HG02571 (cell line): Measurements from ENCODE around the gene RPS6KA6.
"Not testable (repeated sequence)": the region's sequence is repeated elsewhere in the genome, so short reads cannot be mapped to it uniquely, and the experiment has no call there.

Experiments
- ATAC-seq: cut with Tn5 transposase; IDR thresholded peaks from one replicate; pipeline ENCODE4 v1.9.1; 2021; ENCODE audit warnings: mild to moderate bottlenecking, moderate library complexity; ENCODE audit not compliant: unreplicated experiment

RPS6KA6 gene

DNA sequence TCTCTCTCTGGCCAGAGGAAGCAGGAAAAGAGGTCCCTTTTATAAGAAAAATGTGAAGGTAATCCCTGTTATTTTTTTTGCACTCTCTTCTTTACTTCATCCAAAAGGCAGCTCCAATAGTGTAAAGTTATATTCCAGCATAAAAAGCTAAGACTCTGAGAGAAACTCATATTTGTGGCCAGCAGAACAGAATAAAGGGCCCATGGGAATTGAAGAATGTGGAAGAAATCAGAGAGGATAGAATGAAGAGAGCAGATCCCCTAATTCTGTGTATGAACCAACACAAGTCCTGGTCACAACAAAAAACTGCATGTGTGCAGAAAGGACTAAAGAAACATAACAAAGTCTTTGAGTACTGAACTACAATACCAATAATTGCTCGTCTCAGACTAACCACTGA is 22.3 kb downstream of the RPS6KA6 start:
- no peak for ATAC-seq

DNA sequence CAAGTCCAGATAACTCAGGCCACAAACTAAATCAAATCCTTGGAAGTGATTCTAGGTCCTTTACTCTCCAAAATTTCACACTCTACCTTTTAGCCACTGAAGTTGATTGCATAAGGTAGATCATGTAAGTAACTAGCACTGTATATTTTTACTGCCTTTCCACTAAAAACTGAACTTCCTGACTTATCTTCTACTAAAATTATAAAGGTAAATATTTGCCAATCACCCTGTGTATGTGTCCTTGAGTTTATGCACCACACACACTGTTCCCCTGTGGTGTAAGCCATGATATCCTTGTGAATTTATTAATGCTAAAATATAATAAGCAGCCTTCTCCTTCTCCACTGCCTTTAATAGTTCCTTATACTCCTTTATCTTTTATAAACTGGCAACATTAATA is 25.6 kb downstream of the RPS6KA6 start:
- no peak for ATAC-seq

DNA sequence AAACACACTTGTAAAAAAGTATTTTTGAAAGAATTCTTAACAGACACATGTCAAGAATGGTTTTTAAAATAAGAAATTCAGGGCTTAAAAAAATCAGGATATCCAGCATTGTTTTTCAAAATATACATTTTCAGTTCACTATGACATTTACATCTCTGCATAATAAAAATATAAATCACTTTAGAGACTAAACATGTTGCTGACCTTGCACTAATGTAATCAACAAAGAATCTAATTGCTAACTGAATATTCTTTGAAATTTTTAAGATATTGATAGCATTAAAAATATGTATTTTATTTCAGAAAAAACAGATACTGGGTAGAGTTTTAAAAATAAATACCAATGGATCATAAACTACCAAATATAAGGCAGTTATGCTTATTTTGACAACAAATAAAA is 26.4 kb downstream of the RPS6KA6 start:
- no peak for ATAC-seq

DNA sequence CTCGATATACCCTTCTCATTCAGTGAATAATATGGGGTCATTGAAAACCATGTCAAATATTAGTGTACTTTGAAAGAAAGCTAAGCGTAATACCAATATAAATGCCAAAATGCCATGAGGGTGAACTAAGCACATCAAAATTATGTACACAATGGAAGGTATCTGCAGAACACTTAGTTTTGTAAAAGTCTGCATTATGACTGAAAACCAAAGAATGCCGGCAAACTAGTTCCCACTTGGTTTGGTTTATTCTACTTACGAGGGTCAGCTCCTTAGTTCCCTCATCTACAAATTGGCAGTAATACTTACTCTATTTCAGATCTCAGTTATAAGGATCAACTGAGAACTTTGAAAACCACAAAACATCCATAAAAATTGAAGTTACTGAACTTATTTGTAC is 27.3 kb downstream of the RPS6KA6 start:
- ATAC-seq, result no peak

DNA sequence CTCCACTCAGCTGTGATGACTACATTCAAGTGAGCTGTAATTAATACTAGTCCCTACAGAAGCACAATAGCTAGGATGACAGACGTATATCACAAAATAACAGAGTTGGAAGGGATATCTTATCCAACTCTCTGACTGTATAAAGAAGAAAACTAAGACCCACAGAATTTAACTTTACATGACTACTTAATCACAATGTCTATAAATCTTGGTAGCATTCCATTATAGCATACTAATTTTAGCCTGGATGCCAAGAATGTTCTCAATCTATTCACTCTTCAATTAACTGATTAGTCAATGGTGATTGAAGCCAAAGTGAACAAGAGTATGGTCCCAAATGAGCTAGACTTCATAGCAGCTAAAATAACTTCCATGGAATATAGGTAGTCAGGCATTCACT is 31.2 kb downstream of the RPS6KA6 start:
- ATAC-seq, result no peak

DNA sequence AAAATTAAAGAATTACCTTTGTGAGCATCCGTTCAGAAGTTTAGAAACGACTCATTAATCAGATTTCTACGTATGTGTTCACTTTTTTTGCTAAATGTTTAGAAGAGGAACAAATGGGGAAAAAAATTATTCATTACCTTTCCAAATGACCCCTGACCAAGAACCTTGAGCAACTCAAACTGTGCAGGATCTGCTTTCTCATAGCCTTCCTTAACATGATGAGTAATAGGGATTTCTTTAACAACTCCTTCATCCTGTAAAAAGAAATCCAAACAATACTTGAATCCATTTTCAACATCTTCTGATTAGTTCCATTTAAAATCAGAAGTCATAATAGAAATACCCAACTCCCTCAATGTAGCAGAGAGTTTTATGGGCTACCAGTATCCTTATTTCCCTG is 32.1 kb downstream of the RPS6KA6 start:
- no peak for ATAC-seq

DNA sequence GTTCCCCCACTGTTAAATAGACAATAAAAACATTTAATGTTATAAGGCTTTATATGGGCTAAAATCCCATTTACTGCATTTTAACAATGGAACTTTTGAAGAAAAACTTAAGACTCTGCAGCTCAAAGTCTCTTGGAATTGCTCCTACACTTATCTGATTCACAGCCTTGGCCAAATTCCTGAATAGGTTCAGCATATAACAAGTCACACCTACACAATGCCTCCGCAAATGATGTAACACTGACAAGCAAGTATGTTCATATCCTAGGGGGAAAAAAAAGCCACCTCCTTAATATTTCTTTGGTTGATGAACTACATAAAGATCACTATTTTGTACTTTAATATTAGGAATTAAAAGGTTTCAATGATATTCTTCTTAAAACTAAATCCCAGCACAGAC is 34.5 kb downstream of the RPS6KA6 start:
- no peak for ATAC-seq

DNA sequence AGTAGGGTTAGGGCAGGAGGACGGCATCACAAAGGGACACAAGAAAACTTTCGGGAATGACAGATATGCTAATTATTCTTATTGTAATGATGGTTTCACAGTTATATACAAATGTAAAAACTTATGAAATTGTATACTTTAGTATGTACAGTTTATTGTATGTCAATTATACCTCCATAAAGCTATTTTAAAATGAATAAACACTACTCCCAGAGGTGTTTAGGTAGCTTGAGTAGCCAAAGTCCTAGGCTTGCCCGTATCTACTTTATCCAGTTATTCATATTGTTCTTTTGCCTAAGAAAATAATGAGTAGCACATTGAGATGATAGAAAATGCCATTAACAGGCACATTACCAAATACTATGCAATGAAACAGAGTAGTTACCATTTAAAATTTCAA is 43.0 kb downstream of the RPS6KA6 start:
- no peak for ATAC-seq

DNA sequence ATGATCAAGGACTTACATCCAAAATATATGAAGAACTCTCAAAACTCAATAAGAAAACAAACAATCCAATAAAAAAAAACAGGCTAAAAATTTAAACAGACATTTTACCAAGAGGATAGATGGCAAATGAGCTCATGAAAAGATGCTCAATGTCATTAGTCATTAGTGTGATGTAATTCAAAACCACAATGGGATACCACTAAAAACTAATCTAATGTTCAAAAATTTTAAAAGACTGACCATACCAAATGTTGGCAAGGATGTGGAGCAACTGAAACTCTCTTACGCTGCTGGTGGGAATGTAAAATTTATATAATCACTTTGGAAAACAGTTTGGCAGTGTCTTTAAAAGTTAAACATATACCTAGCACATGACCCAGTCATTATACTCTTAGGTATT is 43.7 kb downstream of the RPS6KA6 start:
- ATAC-seq, result no peak

DNA sequence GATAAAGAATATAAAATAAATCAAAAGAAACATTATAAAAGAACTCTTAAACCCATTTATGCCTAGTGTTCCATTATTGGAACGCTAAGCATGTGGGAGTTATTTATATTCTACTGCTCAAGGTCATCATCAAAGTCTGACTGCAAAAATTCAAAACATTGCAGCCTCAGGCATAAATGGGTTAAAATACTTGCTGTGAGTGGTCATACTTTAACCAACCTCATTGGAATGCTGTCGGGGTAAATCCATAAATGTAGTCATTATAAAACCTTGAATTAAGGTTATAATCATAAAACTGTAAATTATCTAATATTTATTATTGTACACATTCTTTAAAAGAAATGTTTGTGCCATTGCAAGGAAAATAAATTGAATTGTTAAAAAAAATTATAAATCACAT is 55.0 kb downstream of the RPS6KA6 start:
- no peak for ATAC-seq

DNA sequence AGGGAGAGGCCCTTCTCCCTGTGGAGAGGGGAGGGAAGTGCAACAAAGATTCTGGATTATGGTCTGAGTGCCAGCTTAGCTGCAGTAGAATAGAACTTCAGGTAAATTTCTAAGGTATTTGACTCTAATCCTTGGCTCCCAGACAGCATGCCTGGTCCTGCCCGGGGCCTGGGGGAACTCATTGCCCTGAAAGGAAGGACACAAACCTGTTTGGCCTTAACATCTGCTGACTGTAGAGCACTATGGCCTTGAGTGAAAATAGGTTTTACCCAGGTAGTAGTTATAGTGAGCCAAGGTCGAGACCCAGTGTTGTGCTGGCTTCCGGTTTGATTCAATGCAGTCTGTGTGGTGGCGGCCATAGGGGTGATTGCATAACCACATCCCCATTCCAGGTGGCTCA is 64.4 kb downstream of the RPS6KA6 start:
- no peak for ATAC-seq

DNA sequence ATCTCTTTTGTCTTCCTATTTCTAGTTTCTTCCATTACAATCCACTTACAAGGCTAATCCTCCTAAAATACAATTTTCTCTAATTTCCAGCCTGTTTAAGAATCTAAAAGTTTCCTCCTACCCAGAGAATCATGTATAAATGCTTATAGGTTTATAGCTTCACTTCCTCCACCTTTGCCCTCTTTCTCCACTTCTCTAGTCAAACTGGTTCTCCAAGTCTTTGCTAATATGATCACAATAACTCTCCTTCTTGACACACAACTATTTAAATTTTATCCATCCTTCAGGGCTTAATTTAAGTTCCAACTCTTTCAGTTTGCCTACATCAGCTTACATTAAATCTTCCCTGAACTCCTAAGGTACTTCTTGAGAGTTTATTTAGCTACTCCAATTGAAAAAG is 69.2 kb downstream of the RPS6KA6 start:
- no peak for ATAC-seq

DNA sequence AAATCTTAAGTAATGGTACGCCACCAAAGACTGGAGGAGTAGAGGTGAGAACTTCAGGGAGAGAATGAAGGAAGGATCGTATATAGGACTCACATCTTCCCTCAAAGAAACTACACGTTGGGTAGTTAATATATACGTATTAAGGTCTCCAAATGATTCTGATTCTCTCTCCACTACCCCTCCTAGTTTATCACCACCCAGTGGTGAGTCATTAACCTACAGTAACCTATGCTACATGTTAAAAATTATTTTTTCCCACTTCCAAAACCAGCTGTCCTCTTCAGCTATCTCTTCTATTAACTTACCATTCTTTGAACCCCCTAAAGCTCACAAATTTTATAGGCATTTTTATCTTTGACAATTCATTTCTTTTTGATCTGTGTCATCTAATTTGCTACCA is 69.7 kb downstream of the RPS6KA6 start:
- no peak for ATAC-seq

DNA sequence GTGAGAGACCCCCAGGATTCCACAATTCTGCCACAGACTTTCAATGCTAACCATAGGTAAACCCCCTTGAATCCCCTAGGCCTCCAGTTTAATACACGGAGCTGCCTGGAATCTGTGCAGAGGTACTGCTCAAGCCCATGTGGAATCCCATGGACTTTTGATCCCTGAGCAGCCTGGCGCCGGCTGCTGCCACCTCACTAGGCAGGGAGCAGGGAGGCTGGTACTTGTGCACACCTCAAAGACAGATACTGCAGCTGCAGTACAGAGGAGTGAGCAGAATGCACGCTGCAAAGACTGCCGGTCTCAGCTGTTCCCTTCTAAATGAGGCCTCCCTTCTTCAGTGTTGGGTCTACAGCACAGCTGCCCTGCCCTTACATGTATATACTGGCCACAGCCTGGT is 79.4 kb downstream of the RPS6KA6 start:
- ATAC-seq, result no peak

DNA sequence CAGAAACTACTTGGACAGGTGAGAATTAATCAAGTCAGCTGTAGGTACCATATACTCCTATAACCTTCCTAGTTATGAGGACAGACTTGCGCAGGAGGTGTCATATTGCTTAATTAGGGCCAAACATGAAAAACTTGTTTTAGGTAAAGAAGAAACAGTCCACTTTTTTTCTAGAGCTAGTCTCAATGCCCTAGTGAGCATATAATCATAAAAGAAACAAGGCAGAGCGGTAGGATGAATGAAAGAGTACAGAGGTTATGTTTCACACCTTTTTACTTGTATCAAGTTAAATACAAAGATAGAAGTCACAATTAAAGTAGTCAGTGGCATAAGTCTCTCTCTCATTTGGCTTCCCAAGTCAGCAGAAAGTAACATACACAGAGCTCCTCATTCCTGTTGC is 88.9 kb downstream of the RPS6KA6 start:
- no peak for ATAC-seq

DNA sequence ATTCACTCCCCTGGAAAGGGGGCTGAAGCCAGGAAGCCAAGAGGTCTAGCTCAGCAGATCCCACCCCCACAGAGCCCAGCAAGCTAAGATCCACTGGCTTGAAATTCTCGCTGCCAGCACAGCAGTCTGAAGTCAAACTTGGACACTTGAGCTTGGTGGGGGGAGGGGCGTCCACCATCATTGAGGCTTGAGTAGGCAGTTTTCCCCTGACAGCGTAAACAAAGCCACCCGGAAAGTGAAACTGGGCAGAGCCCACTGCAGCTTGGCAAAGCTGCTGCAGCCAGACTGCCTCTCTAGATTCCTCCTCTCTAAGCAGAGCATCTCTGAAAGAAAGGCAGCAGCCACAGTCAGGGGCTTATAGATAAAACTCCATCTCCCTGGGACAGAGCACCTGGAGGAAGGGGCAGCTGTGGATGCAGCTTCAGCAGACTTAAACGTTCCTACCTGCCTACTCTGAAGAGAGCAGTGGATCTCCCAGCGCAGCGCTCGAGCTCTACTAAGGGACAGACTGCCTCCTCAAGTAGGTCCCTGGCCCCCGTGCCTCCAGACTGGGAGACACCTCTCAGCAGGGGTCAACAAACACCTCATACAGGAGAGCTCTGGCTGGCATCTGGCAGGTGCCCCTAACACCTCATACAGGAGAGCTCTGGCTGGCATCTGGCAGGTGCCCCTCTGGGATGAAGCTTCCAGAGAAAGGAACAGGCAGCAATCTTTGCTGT is 108.4 kb downstream of the RPS6KA6 start:
- ATAC-seq, result not testable (repeated sequence)

DNA sequence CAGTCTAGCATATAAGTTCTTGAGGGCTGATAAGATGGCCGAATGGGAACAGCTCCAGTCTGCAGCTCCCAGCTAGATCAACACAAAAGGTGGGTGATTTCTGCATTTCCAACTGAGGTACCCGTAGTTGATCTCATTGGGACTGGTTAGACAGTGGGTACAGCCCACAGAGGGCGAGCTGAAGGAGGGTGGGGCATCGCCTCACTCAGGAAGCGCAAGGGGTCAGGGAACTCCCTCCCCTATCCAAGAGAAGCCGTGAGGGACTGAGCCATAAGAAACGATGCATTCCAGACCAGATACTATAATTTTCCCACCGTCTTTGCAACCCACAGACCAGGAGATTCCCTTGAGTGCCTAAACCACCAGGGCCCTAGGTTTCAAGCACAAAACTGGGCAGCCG is 109.0 kb downstream of the RPS6KA6 start:
- no peak for ATAC-seq

DNA sequence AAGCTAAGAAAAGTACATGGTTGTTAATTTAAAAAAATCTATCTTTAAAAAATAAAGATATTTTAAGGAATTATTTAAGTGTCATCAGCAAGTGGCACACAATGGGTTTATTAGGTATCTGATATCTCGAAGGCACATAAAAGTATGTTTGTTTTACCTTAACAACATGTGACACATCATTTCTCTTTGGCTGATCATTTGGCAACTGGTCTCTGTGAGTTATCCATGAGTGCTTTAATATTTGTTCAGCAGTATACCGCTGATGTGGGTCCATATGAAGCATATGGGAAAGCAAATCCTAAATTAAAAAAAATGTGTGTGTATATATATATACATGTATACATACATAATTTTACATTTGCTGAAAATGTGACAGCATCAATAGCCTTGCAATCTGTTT is 123.2 kb downstream of the RPS6KA6 start:
- no peak for ATAC-seq

DNA sequence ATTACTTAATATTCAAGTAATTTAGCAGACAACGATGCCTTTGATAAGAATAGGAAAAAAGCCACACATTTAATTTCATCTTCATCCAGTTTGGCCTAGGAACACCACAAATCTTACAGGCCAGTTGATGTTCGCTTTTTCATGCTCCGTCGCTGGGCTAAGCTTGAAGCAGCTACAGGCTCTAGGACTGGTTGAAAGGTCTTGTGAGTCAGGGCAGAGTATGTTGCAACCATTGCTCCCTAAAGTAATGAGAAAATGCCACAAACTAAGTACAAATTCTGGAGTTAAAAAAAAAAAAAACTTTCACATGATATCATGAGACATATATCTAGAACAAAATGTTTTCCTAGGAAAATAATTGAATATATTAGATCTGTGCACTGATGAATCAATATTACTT is 123.8 kb downstream of the RPS6KA6 start:
- ATAC-seq, result no peak

DNA sequence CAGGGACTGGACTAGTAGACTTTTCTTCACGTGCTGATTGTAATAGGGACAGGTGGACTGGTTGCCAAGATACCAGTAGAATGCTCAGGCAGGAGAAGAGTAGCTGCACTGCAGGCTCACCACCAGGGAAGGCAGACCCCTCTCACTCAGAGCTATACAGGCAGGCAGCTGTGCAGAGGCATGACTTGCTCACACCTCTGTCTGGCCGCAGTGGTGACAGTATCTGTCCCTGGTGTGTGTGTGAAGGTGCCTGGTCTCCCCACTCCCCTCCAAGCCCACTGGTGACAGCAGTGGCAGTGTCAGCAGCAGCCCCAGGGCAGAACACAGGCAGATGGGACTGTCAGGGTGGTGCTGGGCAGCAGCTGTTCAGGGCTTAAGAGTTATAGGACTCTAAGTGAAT is 140.7 kb downstream of the RPS6KA6 start:
- ATAC-seq, result no peak

DNA sequence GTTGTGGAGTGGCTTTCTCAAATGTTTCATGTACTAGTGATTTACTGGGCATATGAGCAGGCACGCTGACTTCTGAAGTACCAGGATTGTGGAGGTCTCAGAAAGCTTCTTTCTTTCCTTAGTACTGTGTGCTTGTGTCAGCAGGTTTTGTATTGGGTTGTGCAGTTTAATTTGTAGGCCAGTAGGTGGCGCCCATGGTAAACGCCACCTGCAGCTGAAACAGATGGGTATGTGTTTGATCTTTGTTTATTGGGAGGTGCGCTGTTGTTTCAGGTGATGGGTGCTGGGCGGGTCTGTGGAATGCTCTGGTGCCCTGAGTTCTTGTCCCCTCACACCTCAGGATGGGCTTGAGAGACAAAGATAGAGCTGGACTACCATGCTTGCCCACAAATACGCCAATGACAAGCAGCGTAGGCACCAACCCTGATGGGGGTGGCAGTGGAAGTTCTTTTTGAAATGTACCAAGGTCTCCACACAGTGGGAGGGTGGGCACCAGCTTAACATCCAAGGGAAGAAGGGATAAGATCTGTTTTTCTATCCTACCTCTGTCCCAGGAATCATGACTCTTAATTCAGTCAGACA is 141.5 kb downstream of the RPS6KA6 start:
- ATAC-seq, result peak; percentile 96

DNA sequence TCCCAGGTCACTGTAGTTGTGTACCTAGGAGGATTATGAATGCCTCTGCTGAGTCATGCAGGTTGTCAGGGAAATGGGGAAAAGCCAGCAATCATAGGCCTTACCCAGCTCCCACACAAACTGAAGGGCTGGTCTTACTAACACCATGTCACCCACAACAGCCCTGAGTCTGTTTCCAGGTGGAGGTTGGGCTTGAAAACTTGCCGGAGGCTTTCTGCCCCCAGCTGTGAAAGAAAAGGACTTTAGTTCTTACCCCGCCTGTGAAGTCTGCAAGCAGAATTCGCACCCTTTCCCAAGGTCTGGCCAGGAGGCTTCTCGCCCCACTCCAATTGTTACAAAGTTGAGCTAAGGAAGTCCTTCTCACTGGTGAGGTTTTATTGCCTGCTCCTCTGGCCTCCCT is 143.9 kb downstream of the RPS6KA6 start:
- no peak for ATAC-seq
